Measurements from ENCODE around the gene NPFFR2. TPM values are rescaled to one million over a fixed set of nuclear protein-coding genes. Genes with fewer than 3 reads are reported as not detected.

The NPFFR2 gene
- total RNA-seq, 1 experiment from 2014 or later = not detected

DNA sequence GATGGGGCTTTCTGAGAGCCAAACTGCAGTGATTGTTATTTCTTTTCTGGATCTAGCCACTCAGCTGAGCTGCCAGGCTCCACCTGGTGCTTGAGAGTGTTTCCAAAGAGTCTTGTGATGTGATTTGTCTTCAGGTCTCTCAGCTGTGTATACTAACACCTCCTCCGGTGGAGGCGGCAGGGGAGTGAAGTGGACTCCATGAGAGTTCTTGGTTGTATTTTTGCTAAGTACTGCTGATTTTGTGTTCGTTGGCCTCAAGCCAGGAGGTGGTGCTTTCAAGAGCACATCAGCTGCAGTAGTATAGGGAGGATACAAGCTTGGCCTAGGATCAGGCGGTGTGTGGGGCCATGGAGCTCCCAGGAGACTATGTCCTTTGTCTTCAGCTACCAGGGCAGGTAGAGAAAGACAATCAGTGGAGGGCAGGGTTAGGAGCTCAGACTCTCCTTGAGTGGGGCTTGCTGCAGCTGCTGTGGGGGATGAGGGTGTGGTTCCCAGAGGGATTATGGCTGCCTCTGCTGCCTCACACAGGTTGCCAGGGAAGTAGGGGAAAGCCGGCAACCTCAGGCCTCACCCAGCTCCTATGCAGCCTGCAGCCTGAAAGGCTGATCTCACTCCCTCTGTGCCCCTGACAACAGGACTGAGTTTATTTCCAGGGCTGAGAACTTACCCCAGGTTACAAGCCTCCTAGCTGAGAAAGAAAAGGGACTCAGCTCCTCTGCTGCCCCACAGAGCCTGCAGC lies 62.4 kb downstream of the NPFFR2 start:
- no peaks in the 10 kb centered on the region for H3K9me3 Mint-ChIP-seq (ENCODE audit: unreplicated experiment)
- intact Hi-C loops (cut with micrococcal nuclease) = no loop called here
- ChIA-PET CTCF (interaction anchor here (0.6 kb wide), 1 partner anchor 142 kb away, joined by 4 read pairs; no protein-coding TSS in a partner anchor), POLR2A (interaction anchor here (0.5 to 0.6 kb wide), 2 partner anchors 11 to 560 kb away, joined by 3 read pairs; no protein-coding TSS in a partner anchor)
- no peak for DNase-seq (ENCODE audit: unreplicated experiment)
- H3K27ac Mint-ChIP-seq (ENCODE audit: low read depth, unreplicated experiment) = no peak overlapping the region
- no peaks in the 10 kb centered on the region for H3K27me3 Mint-ChIP-seq (ENCODE audit: insufficient read depth, unreplicated experiment)
- H3K4me1 Mint-ChIP-seq (ENCODE audit: insufficient read depth, unreplicated experiment) = no peaks in the 10 kb centered on the region
- no peak overlapping the region for H3K4me3 Mint-ChIP-seq (ENCODE audit: unreplicated experiment)
- no TSS peak for BruUV-seq (replicated peaks)
- TF ChIP-seq CTCF (IDR thresholded peaks at IDR 0.05; ENCODE audit: unreplicated experiment) = no peak
- no peaks in the 10 kb centered on the region for H3K36me3 Mint-ChIP-seq (ENCODE audit: insufficient read depth, unreplicated experiment)

DNA sequence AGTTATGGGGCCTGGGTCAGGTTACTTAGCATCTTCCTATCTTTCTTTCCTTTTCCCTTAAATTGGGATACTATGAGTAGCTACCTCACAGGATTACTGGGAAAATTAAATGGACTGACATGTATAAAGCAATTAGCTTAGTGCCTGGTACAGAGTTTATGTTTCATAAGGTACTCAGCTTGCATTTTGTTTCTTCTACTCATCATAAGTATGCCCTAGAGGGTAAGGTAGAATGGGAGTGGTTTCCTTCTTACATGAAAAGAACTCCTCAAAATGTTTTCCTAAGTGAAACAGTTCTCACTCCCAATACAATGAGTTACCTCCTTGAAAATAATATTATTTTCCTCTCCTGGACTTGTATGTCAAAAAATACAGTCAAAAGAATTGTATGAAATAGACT lies 75.7 kb downstream of the NPFFR2 start:
- no peak overlapping the region for H3K27ac Mint-ChIP-seq (ENCODE audit: low read depth, unreplicated experiment)
- H3K4me3 Mint-ChIP-seq (ENCODE audit: unreplicated experiment) = no peak overlapping the region
- peaks cover 15% of the 10 kb centered on the region for H3K4me1 Mint-ChIP-seq (ENCODE audit: insufficient read depth, unreplicated experiment)
- no peaks in the 10 kb centered on the region for H3K27me3 Mint-ChIP-seq (ENCODE audit: insufficient read depth, unreplicated experiment)
- DNase-seq (ENCODE audit: unreplicated experiment) = peak; percentile 8
- ChIA-PET POLR2A (no interaction called here), CTCF (no interaction called here)
- TF ChIP-seq CTCF (IDR thresholded peaks at IDR 0.05; ENCODE audit: unreplicated experiment) = no peak
- BruUV-seq (replicated peaks) = no TSS peak
- intact Hi-C loops (cut with micrococcal nuclease) = no loop called here
- H3K36me3 Mint-ChIP-seq (ENCODE audit: insufficient read depth, unreplicated experiment) = no peaks in the 10 kb centered on the region
- H3K9me3 Mint-ChIP-seq (ENCODE audit: unreplicated experiment) = no peaks in the 10 kb centered on the region

- no peak overlapping the region for H3K27ac Mint-ChIP-seq (ENCODE audit: low read depth, unreplicated experiment)
- ChIA-PET CTCF (no interaction called here), POLR2A (interaction anchor here (0.5 to 0.7 kb wide), 2 partner anchors 13 to 122 kb away, joined by 3 read pairs; no protein-coding TSS in a partner anchor)
- no peak for DNase-seq (ENCODE audit: unreplicated experiment)
- peaks cover 17% of the 10 kb centered on the region for H3K4me1 Mint-ChIP-seq (ENCODE audit: insufficient read depth, unreplicated experiment)
- H3K36me3 Mint-ChIP-seq (ENCODE audit: insufficient read depth, unreplicated experiment) = no peaks in the 10 kb centered on the region
- no TSS peak for BruUV-seq (replicated peaks)
- no peaks in the 10 kb centered on the region for H3K9me3 Mint-ChIP-seq (ENCODE audit: unreplicated experiment)
- intact Hi-C loops (cut with micrococcal nuclease) = no loop called here
- H3K27me3 Mint-ChIP-seq (ENCODE audit: insufficient read depth, unreplicated experiment) = no peaks in the 10 kb centered on the region
- TF ChIP-seq CTCF (IDR thresholded peaks at IDR 0.05; ENCODE audit: unreplicated experiment) = no peak
- H3K4me3 Mint-ChIP-seq (ENCODE audit: unreplicated experiment) = no peak overlapping the region
Measured at GRCh38 chr4:72109364-72109763, 77.6 kb downstream of the NPFFR2 start.

GRCh38 chr4:72109959-72110497 lies 78.2 kb downstream of the NPFFR2 start:
- Mint-ChIP-seq H3K9me3 (ENCODE audit: unreplicated experiment) (no peaks in the 10 kb centered on the region), H3K4me1 (ENCODE audit: insufficient read depth, unreplicated experiment) (peaks cover 17% of the 10 kb centered on the region), H3K4me3 (ENCODE audit: unreplicated experiment) (no peak overlapping the region), H3K27ac (ENCODE audit: low read depth, unreplicated experiment) (no peak overlapping the region), H3K27me3 (ENCODE audit: insufficient read depth, unreplicated experiment) (no peaks in the 10 kb centered on the region), H3K36me3 (ENCODE audit: insufficient read depth, unreplicated experiment) (no peaks in the 10 kb centered on the region)
- POLR2A ChIA-PET = no interaction called here
- CTCF ChIA-PET = no interaction called here
- BruUV-seq (replicated peaks) = no TSS peak
- intact Hi-C loops (cut with micrococcal nuclease) = no loop called here
- no peak for DNase-seq (ENCODE audit: unreplicated experiment)
- TF ChIP-seq CTCF (IDR thresholded peaks at IDR 0.05; ENCODE audit: unreplicated experiment) = no peak
